Measurements from ENCODE around the gene GALNT6.
"Not testable (repeated sequence)": the region's sequence is repeated elsewhere in the genome, so short reads cannot be mapped to it uniquely, and the experiment has no call there.

The GALNT6 gene

GRCh38 chr12:51362747-51363342 is 28.4 kb downstream of the GALNT6 start:
- H3K4me3 ChIP-seq (ENCODE audit: low read depth, low read length): no peak overlapping the region
- DNase-seq (ENCODE audit: low read depth): no peak

GRCh38 chr12:51362307-51362706 is 28.9 kb downstream of the GALNT6 start:
- no peak for DNase-seq (ENCODE audit: low read depth)
- no peak overlapping the region for H3K4me3 ChIP-seq (ENCODE audit: low read depth, low read length)

- DNase-seq (ENCODE audit: low read depth): no peak
- no peak overlapping the region for H3K4me3 ChIP-seq (ENCODE audit: low read depth, low read length)
Measured at GRCh38 chr12:51361161-51362016, 29.8 kb downstream of the GALNT6 start.

- H3K4me3 ChIP-seq (ENCODE audit: low read depth, low read length): no peak overlapping the region
- DNase-seq (ENCODE audit: low read depth): no peak
Measured at GRCh38 chr12:51360315-51360714, 30.9 kb downstream of the GALNT6 start.

GRCh38 chr12:51359851-51360250 is 31.4 kb downstream of the GALNT6 start:
- H3K4me3 ChIP-seq (ENCODE audit: low read depth, low read length): no peak overlapping the region
- DNase-seq (ENCODE audit: low read depth): no peak

GRCh38 chr12:51358496-51358895 is 32.7 kb downstream of the GALNT6 start:
- DNase-seq (ENCODE audit: low read depth): no peak
- H3K4me3 ChIP-seq (ENCODE audit: low read depth, low read length): no peak overlapping the region

GRCh38 chr12:51357374-51358047 is 33.7 kb downstream of the GALNT6 start:
- no peak overlapping the region for H3K4me3 ChIP-seq (ENCODE audit: low read depth, low read length)
- DNase-seq (ENCODE audit: low read depth): no peak

- DNase-seq (ENCODE audit: low read depth): peak; percentile 29
- H3K4me3 ChIP-seq (ENCODE audit: low read depth, low read length): no peak overlapping the region
Measured at GRCh38 chr12:51351913-51352532, 39.2 kb downstream of the GALNT6 start.

GRCh38 chr12:51349026-51349425 is 42.2 kb downstream of the GALNT6 start:
- DNase-seq (ENCODE audit: low read depth): no peak
- no peak overlapping the region for H3K4me3 ChIP-seq (ENCODE audit: low read depth, low read length)

- no peak overlapping the region for H3K4me3 ChIP-seq (ENCODE audit: low read depth, low read length)
Measured at GRCh38 chr12:51348116-51348515, 43.1 kb downstream of the GALNT6 start.

GRCh38 chr12:51346581-51346980 is 44.6 kb downstream of the GALNT6 start, which contains the start of gene CELA1:
CELA1 (minus strand) TSS chr12:51346679; CDS start chr12:51346638, 41 bp downstream.
- H3K4me3 ChIP-seq (ENCODE audit: low read depth, low read length): no peak within 1 kb of the TSS
- no peak for DNase-seq (ENCODE audit: low read depth)

More at GRCh38 chr12:51348116-51348515, 43.1 kb downstream of the GALNT6 start:
- DNase-seq (ENCODE audit: low read depth): no peak

GRCh38 chr12:51345681-51346080 is 45.5 kb downstream of the GALNT6 start:
- H3K4me3 ChIP-seq (ENCODE audit: low read depth, low read length): no peak overlapping the region
- DNase-seq (ENCODE audit: low read depth): no peak

GRCh38 chr12:51343201-51343600 is 48.0 kb downstream of the GALNT6 start:
- H3K4me3 ChIP-seq (ENCODE audit: low read depth, low read length): no peak overlapping the region
- DNase-seq (ENCODE audit: low read depth): no peak

GRCh38 chr12:51342416-51342815 is 48.8 kb downstream of the GALNT6 start:
- no peak for DNase-seq (ENCODE audit: low read depth)

GRCh38 chr12:51341251-51342007 is 49.8 kb downstream of the GALNT6 start:
- DNase-seq (ENCODE audit: low read depth): no peak
- H3K4me3 ChIP-seq (ENCODE audit: low read depth, low read length): peak overlapping the region; percentile 11

More at GRCh38 chr12:51342416-51342815, 48.8 kb downstream of the GALNT6 start:
- H3K4me3 ChIP-seq (ENCODE audit: low read depth, low read length): no peak overlapping the region

- H3K4me3 ChIP-seq (ENCODE audit: low read depth, low read length): no peak overlapping the region
Measured at GRCh38 chr12:51339750-51340149, 51.5 kb downstream of the GALNT6 start.

GRCh38 chr12:51337336-51337735 is 53.9 kb downstream of the GALNT6 start:
- H3K4me3 ChIP-seq (ENCODE audit: low read depth, low read length); DNase-seq (ENCODE audit: low read depth): not testable (repeated sequence)

More at GRCh38 chr12:51339750-51340149, 51.5 kb downstream of the GALNT6 start:
- no peak for DNase-seq (ENCODE audit: low read depth)

- H3K4me3 ChIP-seq (ENCODE audit: low read depth, low read length): no peak overlapping the region
- DNase-seq (ENCODE audit: low read depth): no peak
Measured at GRCh38 chr12:51335931-51336330, 55.3 kb downstream of the GALNT6 start.

GRCh38 chr12:51334764-51335163 is 56.4 kb downstream of the GALNT6 start:
- H3K4me3 ChIP-seq (ENCODE audit: low read depth, low read length): no peak overlapping the region
- DNase-seq (ENCODE audit: low read depth): no peak
